ENCODE measurements around the gene OR6V1.

The OR6V1 gene

GRCh38 chr7:143016996-143017395 is 35.1 kb upstream of the OR6V1 start:
- no peaks in the 10 kb centered on the region for H3K27me3 ChIP-seq (ENCODE audit: control insufficient read depth, insufficient read depth, low read length)
- H3K27ac ChIP-seq (ENCODE audit: low read length), result no peak overlapping the region
- H3K36me3 ChIP-seq (ENCODE audit: control insufficient read depth, low read depth, low read length), result no peaks in the 10 kb centered on the region
- no peaks in the 10 kb centered on the region for H3K4me1 ChIP-seq (ENCODE audit: control insufficient read depth, low read depth, low read length)
- H3K9ac ChIP-seq (ENCODE audit: low read length), result no peak overlapping the region
- no peaks in the 10 kb centered on the region for H3K9me3 ChIP-seq (ENCODE audit: control insufficient read depth, low read depth, low read length)
- H3K4me3 ChIP-seq (ENCODE audit: low read length), result no peak overlapping the region

GRCh38 chr7:143018931-143019330 is 33.2 kb upstream of the OR6V1 start:
- Histone ChIP-seq H3K27ac (ENCODE audit: low read length) (no peak overlapping the region), H3K36me3 (ENCODE audit: control insufficient read depth, low read depth, low read length) (no peaks in the 10 kb centered on the region), H3K4me1 (ENCODE audit: control insufficient read depth, low read depth, low read length) (no peaks in the 10 kb centered on the region), H3K9ac (ENCODE audit: low read length) (no peak overlapping the region), H3K9me3 (ENCODE audit: control insufficient read depth, low read depth, low read length) (no peaks in the 10 kb centered on the region), H3K27me3 (ENCODE audit: control insufficient read depth, insufficient read depth, low read length) (no peaks in the 10 kb centered on the region), H3K4me3 (ENCODE audit: low read length) (no peak overlapping the region)

- H3K27me3 ChIP-seq (ENCODE audit: control insufficient read depth, insufficient read depth, low read length), result no peaks in the 10 kb centered on the region
- H3K9me3 ChIP-seq (ENCODE audit: control insufficient read depth, low read depth, low read length), result no peaks in the 10 kb centered on the region
- no peaks in the 10 kb centered on the region for H3K4me1 ChIP-seq (ENCODE audit: control insufficient read depth, low read depth, low read length)
- H3K27ac ChIP-seq (ENCODE audit: low read length), result no peak overlapping the region
- no peaks in the 10 kb centered on the region for H3K36me3 ChIP-seq (ENCODE audit: control insufficient read depth, low read depth, low read length)
- H3K4me3 ChIP-seq (ENCODE audit: low read length), result no peak overlapping the region
- no peak overlapping the region for H3K9ac ChIP-seq (ENCODE audit: low read length)
Observed at GRCh38 chr7:143023047-143023446, 29.1 kb upstream of the OR6V1 start.

- Histone ChIP-seq H3K27ac (ENCODE audit: low read length) (no peak overlapping the region), H3K4me3 (ENCODE audit: low read length) (no peak overlapping the region), H3K4me1 (ENCODE audit: control insufficient read depth, low read depth, low read length) (no peaks in the 10 kb centered on the region), H3K9ac (ENCODE audit: low read length) (no peak overlapping the region), H3K36me3 (ENCODE audit: control insufficient read depth, low read depth, low read length) (no peaks in the 10 kb centered on the region), H3K9me3 (ENCODE audit: control insufficient read depth, low read depth, low read length) (no peaks in the 10 kb centered on the region), H3K27me3 (ENCODE audit: control insufficient read depth, insufficient read depth, low read length) (no peaks in the 10 kb centered on the region)
Observed at GRCh38 chr7:143025371-143025770, 26.8 kb upstream of the OR6V1 start.

- Histone ChIP-seq H3K9me3 (ENCODE audit: control insufficient read depth, low read depth, low read length) (no peaks in the 10 kb centered on the region), H3K27ac (ENCODE audit: low read length) (no peak within 1 kb of the TSS), H3K9ac (ENCODE audit: low read length) (no peak within 1 kb of the TSS), H3K36me3 (ENCODE audit: control insufficient read depth, low read depth, low read length) (no peaks in the 10 kb centered on the region), H3K4me3 (ENCODE audit: low read length) (no peak within 1 kb of the TSS), H3K4me1 (ENCODE audit: control insufficient read depth, low read depth, low read length) (no peaks in the 10 kb centered on the region), H3K27me3 (ENCODE audit: control insufficient read depth, insufficient read depth, low read length) (no peaks in the 10 kb centered on the region)
Observed at GRCh38 chr7:143027032-143027431, 25.1 kb upstream of the OR6V1 start, which contains the start of gene OR9A2. Gene OR9A2, minus strand, starts transcription at chr7:143027132. Its CDS starts 0 bp downstream, at chr7:143027132.

GRCh38 chr7:143027683-143028082 is 24.5 kb upstream of the OR6V1 start:
- no peak overlapping the region for H3K27ac ChIP-seq (ENCODE audit: low read length)
- no peaks in the 10 kb centered on the region for H3K4me1 ChIP-seq (ENCODE audit: control insufficient read depth, low read depth, low read length)
- H3K27me3 ChIP-seq (ENCODE audit: control insufficient read depth, insufficient read depth, low read length), result no peaks in the 10 kb centered on the region
- no peaks in the 10 kb centered on the region for H3K9me3 ChIP-seq (ENCODE audit: control insufficient read depth, low read depth, low read length)
- H3K9ac ChIP-seq (ENCODE audit: low read length), result no peak overlapping the region
- no peak overlapping the region for H3K4me3 ChIP-seq (ENCODE audit: low read length)
- H3K36me3 ChIP-seq (ENCODE audit: control insufficient read depth, low read depth, low read length), result no peaks in the 10 kb centered on the region

- Histone ChIP-seq H3K36me3 (ENCODE audit: control insufficient read depth, low read depth, low read length) (no peaks in the 10 kb centered on the region), H3K9me3 (ENCODE audit: control insufficient read depth, low read depth, low read length) (no peaks in the 10 kb centered on the region), H3K27ac (ENCODE audit: low read length) (no peak overlapping the region), H3K27me3 (ENCODE audit: control insufficient read depth, insufficient read depth, low read length) (no peaks in the 10 kb centered on the region), H3K4me3 (ENCODE audit: low read length) (no peak overlapping the region), H3K9ac (ENCODE audit: low read length) (no peak overlapping the region), H3K4me1 (ENCODE audit: control insufficient read depth, low read depth, low read length) (peaks cover 8% of the 10 kb centered on the region)
Observed at GRCh38 chr7:143038635-143039034, 13.5 kb upstream of the OR6V1 start.

- H3K27me3 ChIP-seq (ENCODE audit: control insufficient read depth, insufficient read depth, low read length), result no peaks in the 10 kb centered on the region
- no peak overlapping the region for H3K27ac ChIP-seq (ENCODE audit: low read length)
- H3K9me3 ChIP-seq (ENCODE audit: control insufficient read depth, low read depth, low read length), result no peaks in the 10 kb centered on the region
- no peaks in the 10 kb centered on the region for H3K36me3 ChIP-seq (ENCODE audit: control insufficient read depth, low read depth, low read length)
- peaks cover 8% of the 10 kb centered on the region for H3K4me1 ChIP-seq (ENCODE audit: control insufficient read depth, low read depth, low read length)
- H3K4me3 ChIP-seq (ENCODE audit: low read length), result no peak overlapping the region
- H3K9ac ChIP-seq (ENCODE audit: low read length), result no peak overlapping the region
Observed at GRCh38 chr7:143040209-143040715, 11.9 kb upstream of the OR6V1 start.

GRCh38 chr7:143041346-143041745 is 10.8 kb upstream of the OR6V1 start:
- H3K36me3 ChIP-seq (ENCODE audit: control insufficient read depth, low read depth, low read length), result no peaks in the 10 kb centered on the region
- H3K4me1 ChIP-seq (ENCODE audit: control insufficient read depth, low read depth, low read length), result peaks cover 8% of the 10 kb centered on the region
- no peak overlapping the region for H3K4me3 ChIP-seq (ENCODE audit: low read length)
- H3K27ac ChIP-seq (ENCODE audit: low read length), result no peak overlapping the region
- no peaks in the 10 kb centered on the region for H3K27me3 ChIP-seq (ENCODE audit: control insufficient read depth, insufficient read depth, low read length)
- H3K9me3 ChIP-seq (ENCODE audit: control insufficient read depth, low read depth, low read length), result no peaks in the 10 kb centered on the region
- no peak overlapping the region for H3K9ac ChIP-seq (ENCODE audit: low read length)

- Histone ChIP-seq H3K4me3 (ENCODE audit: low read length) (no peak overlapping the region), H3K27ac (ENCODE audit: low read length) (no peak overlapping the region), H3K4me1 (ENCODE audit: control insufficient read depth, low read depth, low read length) (peaks cover 8% of the 10 kb centered on the region)
Observed at GRCh38 chr7:143042159-143042789, 9.9 kb upstream of the OR6V1 start.

GRCh38 chr7:143042790-143043271 is 9.3 kb upstream of the OR6V1 start:
- Histone ChIP-seq H3K27me3 (ENCODE audit: control insufficient read depth, insufficient read depth, low read length) (no peaks in the 10 kb centered on the region), H3K9ac (ENCODE audit: low read length) (no peak overlapping the region), H3K27ac (ENCODE audit: low read length) (no peak overlapping the region), H3K4me1 (ENCODE audit: control insufficient read depth, low read depth, low read length) (peaks cover 8% of the 10 kb centered on the region), H3K9me3 (ENCODE audit: control insufficient read depth, low read depth, low read length) (no peaks in the 10 kb centered on the region), H3K36me3 (ENCODE audit: control insufficient read depth, low read depth, low read length) (no peaks in the 10 kb centered on the region), H3K4me3 (ENCODE audit: low read length) (no peak overlapping the region)

More at GRCh38 chr7:143042159-143042789, 9.9 kb upstream of the OR6V1 start:
- H3K27me3 ChIP-seq (ENCODE audit: control insufficient read depth, insufficient read depth, low read length), result no peaks in the 10 kb centered on the region
- no peaks in the 10 kb centered on the region for H3K36me3 ChIP-seq (ENCODE audit: control insufficient read depth, low read depth, low read length)
- H3K9me3 ChIP-seq (ENCODE audit: control insufficient read depth, low read depth, low read length), result no peaks in the 10 kb centered on the region
- H3K9ac ChIP-seq (ENCODE audit: low read length), result no peak overlapping the region

- Histone ChIP-seq H3K9me3 (ENCODE audit: control insufficient read depth, low read depth, low read length) (no peaks in the 10 kb centered on the region), H3K4me1 (ENCODE audit: control insufficient read depth, low read depth, low read length) (peaks cover 8% of the 10 kb centered on the region), H3K9ac (ENCODE audit: low read length) (no peak overlapping the region), H3K4me3 (ENCODE audit: low read length) (no peak overlapping the region), H3K27me3 (ENCODE audit: control insufficient read depth, insufficient read depth, low read length) (no peaks in the 10 kb centered on the region), H3K36me3 (ENCODE audit: control insufficient read depth, low read depth, low read length) (no peaks in the 10 kb centered on the region), H3K27ac (ENCODE audit: low read length) (no peak overlapping the region)
Observed at GRCh38 chr7:143043391-143043790, 8.8 kb upstream of the OR6V1 start.
